GM18519 (cell line): Measurements from ENCODE around the gene CPPED1.
"Not testable (repeated sequence)": the region's sequence is repeated elsewhere in the genome, so short reads cannot be mapped to it uniquely, and the experiment has no call there.

Experiments
- ATAC-seq: cut with Tn5 transposase; IDR thresholded peaks from one replicate; pipeline ENCODE4 v1.9.1; 2021; ENCODE audit warnings: mild to moderate bottlenecking, moderate library complexity; ENCODE audit not compliant: unreplicated experiment, low FRiP score

CPPED1 gene

DNA sequence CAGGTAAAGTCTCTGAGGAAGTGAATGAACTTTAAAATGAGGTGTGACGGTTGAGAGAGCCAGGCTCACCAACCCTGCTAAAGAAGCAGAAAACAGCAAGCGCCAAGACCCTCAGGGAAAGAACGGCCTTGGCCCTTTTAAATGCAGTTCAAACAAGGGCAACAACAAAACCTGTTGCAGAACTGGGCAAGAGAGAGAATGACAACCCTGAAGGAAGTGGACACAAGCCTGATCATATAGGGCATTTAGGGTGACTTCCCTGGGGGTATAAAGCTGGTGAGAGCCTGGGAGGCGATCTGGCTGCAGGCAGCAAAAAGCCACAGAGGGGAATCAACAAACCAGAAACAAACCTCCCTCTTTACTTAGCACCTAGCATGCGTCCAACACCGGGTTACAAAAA lies 1.0 kb downstream of the CPPED1 start:
- ATAC-seq, result no peak

GRCh38 chr16:12802048-12802447 lies 1.6 kb downstream of the CPPED1 start:
- ATAC-seq, result no peak

DNA sequence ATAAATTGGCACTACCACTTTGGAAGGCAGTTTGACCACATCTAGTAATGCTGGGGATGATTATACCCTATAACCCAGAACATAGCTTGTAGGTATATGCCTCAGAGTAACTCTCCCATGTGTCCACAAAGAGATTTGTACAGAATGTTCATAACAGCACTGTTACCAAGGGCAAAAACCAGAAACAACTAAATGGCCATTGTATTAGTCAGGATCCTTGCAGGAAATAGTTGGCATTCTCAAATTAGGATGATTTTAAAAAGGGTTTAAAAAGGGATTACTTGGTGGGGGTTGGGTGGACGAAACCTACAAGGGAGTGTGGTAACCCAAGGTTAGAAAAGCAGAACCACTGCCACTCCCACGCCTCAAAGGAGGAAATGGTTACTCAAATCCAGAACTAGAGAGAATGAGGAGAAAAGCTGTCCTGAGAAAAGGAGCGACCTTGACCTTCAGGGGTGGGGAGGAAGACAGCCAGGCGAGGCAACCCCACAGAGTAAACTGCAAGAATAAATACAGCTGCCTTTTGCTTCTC lies 2.1 kb downstream of the CPPED1 start:
- no peak for ATAC-seq

DNA sequence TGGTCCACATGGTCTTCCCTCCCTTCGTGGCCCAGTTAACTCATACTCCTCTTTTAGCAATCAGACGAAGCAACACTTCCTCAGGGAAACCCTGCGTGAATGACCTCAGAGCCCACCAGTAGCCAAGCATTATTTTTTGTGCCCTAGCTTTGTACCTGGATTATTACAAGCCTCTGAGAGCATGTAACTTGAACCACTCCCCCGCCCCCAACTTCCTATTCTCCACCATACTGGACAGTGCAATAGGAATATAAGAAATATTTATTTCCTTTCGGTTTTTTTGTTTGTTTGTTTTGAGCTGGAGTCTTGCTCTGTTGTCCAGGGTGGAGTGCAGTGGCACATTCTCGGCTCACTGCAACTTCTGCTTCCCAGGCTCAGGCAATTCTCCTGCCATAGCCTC lies 2.9 kb downstream of the CPPED1 start:
- ATAC-seq, result no peak

- not testable (repeated sequence) for ATAC-seq
Observed at GRCh38 chr16:12799996-12800395, 3.7 kb downstream of the CPPED1 start.

GRCh38 chr16:12798846-12799245 lies 4.8 kb downstream of the CPPED1 start:
- ATAC-seq, result no peak

GRCh38 chr16:12798171-12798570 lies 5.5 kb downstream of the CPPED1 start:
- ATAC-seq, result no peak

GRCh38 chr16:12796498-12796897 lies 7.2 kb downstream of the CPPED1 start:
- no peak for ATAC-seq

GRCh38 chr16:12794486-12795387 lies 8.9 kb downstream of the CPPED1 start:
- no peak for ATAC-seq

DNA sequence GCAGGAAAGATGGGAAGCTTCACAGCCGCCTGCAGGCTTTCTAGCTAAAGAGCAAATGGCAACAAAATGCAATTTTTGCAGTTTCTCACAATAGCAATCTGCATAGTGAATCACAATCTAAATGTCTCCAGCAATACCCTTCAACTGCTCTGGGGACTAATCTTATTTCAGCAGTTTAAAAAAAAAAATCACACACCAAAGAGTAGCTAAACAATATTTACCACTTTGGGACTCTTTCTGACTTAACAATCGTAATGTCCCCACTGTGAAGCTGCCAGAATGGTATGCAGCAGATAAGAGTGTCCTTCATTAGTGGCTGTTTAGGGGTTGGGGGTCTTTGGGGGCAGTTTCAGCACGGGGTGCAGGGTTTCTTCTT lies 9.8 kb downstream of the CPPED1 start:
- no peak for ATAC-seq

DNA sequence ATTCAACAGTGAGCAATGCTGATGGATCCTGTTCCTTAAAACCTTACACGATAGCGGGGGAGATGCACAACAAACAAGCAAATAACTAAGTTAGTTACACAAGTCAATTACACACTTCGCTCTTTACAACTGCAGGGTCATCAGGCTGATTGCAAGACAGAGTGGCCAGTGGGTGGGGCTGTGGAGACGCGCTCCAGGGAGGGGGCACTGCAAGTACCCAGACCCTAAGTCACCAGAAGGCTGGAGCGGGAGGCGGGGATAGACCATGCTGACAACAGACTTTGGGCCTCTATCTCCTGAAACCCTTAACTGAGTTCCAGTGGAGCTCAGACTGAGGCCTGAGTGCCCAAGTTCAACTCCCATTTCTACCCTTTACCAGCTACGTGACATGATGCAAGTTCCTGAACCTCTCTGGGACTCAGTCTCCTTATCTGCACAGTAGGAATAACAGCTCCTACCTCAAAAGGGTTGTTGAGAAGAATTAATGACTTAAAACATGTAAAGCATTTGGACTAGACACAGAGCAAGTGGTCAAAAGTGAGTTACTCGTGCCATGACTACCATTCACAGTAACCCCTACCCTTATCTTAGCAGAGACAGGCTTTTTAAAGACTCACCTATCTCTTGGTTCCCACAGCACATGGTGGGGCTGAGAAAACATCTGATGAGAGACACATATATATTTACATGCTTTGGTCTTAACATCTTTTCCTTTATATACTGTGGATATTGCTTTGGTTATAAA lies 10.4 kb downstream of the CPPED1 start:
- no peak for ATAC-seq

- not testable (repeated sequence) for ATAC-seq
Observed at GRCh38 chr16:12792528-12792927, 11.2 kb downstream of the CPPED1 start.

GRCh38 chr16:12791340-12791739 lies 12.3 kb downstream of the CPPED1 start:
- no peak for ATAC-seq

DNA sequence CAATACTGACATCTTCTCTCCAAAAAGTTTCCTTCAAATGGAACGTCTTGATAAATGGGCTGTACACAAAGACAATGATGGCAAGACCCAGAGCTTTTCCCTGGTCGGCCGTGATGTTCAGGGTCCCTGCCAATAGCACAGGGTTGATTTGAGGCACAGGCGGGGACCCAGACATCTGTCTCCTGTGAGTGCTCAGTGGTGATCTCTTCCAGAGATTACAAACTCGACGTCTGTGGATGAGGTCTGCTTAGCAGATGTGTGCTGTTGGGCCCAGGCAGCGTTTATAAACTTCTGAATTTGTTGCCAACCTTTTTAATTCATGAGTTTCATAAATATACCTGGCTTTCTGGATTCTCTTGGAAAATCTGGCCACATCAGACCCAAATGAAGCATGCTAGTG lies 14.9 kb downstream of the CPPED1 start:
- no peak for ATAC-seq

DNA sequence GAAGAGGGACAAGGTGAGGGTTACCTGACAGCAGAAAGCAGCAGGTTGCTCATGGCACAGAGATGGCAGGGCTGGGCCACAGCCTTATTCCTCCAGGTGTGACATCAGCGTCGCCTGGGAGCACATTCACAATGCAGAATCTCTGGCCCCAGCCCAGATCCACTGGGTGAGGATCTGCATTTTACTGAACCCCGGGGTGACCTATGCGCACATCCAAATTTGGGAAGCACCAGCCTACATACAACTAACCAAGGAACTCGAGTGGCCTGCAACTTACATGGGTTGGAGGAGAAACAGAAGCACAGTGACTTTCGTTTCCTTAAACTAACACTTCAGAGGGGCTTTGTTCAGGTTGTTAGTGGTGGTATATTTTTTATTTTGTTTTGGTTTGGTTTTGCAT lies 17.6 kb downstream of the CPPED1 start:
- no peak for ATAC-seq

GRCh38 chr16:12784076-12784475 lies 19.6 kb downstream of the CPPED1 start:
- no peak for ATAC-seq

DNA sequence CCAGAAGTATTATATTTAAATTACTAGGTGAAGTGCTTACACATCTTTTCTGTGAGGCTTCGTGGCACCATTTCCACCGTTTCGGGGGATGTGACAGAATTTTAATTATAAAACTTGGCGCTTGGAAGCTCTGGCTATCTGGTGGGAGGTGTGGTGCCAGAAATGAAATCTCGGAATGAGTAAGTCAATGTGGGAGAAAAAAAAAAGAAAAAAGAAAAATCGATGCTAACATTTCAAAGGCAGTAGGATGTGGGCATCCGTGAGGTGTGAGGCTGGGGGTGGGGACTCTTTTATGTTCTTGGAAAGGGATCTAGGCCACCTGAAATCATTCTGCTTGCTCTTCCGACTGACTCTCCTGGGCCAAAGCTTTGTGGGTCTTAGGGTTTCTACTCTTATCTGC lies 21.9 kb downstream of the CPPED1 start:
- no peak for ATAC-seq

- no peak for ATAC-seq
Observed at GRCh38 chr16:12780467-12780866, 23.2 kb downstream of the CPPED1 start.

DNA sequence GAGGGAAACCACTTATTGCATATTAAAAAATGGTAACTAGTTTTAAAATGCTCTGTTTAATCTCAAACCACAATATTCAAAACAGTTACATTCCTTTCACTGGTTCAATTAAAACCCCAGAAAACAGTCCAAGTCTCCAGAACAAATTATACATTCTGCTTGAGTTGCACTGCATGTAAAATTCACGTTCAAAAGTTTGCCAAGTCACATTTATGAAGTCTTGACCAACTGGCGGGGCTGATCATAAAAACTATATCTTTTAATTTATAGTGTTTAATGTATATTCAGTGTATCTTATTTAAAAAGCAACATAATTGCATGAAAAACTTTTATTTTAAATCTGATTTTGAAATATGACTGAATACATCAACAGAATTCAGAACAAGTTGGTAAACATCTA lies 25.0 kb downstream of the CPPED1 start:
- no peak for ATAC-seq

GRCh38 chr16:12775656-12776236 lies 27.9 kb downstream of the CPPED1 start:
- no peak for ATAC-seq

DNA sequence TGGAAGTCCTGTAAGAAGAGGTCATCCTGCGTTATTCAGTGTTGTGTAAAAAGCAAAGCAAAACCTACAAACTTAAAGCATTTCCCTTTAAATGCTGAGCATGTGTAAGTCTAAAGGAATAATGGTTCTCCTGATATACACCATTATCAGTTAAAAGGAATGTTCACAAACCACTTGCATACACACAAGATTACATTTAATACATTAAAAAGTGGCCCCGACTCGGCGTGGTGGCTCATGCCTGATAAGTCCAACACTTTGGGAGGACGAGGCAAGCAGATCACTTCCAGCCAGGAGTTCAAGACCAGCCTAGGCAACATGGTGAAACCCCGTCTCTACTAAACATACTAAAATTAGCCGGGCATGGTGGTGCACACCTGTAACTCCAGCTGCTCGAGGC lies 30.5 kb downstream of the CPPED1 start:
- no peak for ATAC-seq
